AG09309 (cell line): ENCODE data around the gene RHPN2.
"Not testable (repeated sequence)": the region's sequence is repeated elsewhere in the genome, so short reads cannot be mapped to it uniquely, and the experiment has no call there.

Experiments used
- DNase-seq: peaks from one replicate; pipeline ENCODE4 v3.0.0-alpha.2; 2010; ENCODE audit warnings: low read depth
- H3K4me3 ChIP-seq: 2 replicates; pipeline ENCODE4 v1.5.1; 2011; ENCODE audit warnings: mild to moderate bottlenecking, low read depth, low read length, moderate library complexity; ENCODE audit not compliant: control insufficient read depth
- TF ChIP-seq, protein P1 (sequence below): IDR thresholded peaks from 2 replicates; pipeline ENCODE4 v1.5.1; 2011; ENCODE audit warnings: mild to moderate bottlenecking, low read depth, low read length, inconsistent platforms; ENCODE audit not compliant: insufficient read depth, control insufficient read depth; ENCODE audit errors: missing control alignments

The RHPN2 gene

DNA sequence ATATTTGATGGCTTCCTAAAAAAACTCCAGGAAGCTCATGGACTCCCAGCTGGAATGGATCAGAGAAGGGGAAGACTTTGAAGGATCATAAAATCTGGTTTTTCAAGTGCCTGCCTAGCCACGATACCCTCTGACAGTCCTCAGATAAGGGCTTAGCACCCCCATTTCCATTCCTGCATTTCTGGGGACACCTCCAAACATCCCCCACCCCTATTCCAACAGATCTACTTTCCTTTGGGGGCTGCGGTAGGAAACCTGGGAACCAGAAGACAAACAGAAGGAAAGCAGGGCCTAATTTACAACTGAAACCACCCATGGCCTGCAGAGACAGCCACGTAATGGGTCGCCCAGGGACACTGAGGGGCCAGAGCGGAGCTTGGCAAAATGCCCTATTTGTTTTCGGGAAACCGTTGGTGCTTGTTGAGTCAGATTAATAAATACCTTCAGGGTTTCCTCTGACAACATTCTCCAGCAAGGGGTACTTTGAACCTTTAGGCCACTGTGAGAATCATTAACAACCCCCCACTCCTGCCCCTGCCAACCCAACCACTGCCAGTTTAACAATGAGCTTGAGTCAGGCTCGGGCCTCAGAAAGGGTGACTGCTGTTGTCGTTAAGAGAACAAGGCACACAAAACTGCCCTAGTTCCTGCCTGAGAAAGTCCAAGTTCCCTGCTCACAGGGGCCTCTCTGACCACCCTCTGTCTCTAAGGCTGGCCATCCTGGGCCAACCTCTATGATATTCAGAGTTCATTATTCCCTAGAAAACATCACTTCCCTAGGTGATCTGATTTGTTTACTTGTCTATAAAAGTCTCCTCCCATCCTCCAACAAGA, 23.5 kb downstream of the RHPN2 start:
- TF ChIP-seq, protein P1, sequence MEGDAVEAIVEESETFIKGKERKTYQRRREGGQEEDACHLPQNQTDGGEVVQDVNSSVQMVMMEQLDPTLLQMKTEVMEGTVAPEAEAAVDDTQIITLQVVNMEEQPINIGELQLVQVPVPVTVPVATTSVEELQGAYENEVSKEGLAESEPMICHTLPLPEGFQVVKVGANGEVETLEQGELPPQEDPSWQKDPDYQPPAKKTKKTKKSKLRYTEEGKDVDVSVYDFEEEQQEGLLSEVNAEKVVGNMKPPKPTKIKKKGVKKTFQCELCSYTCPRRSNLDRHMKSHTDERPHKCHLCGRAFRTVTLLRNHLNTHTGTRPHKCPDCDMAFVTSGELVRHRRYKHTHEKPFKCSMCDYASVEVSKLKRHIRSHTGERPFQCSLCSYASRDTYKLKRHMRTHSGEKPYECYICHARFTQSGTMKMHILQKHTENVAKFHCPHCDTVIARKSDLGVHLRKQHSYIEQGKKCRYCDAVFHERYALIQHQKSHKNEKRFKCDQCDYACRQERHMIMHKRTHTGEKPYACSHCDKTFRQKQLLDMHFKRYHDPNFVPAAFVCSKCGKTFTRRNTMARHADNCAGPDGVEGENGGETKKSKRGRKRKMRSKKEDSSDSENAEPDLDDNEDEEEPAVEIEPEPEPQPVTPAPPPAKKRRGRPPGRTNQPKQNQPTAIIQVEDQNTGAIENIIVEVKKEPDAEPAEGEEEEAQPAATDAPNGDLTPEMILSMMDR, result no peak
- no peak overlapping the region for H3K4me3 ChIP-seq
- DNase-seq, result no peak

DNA sequence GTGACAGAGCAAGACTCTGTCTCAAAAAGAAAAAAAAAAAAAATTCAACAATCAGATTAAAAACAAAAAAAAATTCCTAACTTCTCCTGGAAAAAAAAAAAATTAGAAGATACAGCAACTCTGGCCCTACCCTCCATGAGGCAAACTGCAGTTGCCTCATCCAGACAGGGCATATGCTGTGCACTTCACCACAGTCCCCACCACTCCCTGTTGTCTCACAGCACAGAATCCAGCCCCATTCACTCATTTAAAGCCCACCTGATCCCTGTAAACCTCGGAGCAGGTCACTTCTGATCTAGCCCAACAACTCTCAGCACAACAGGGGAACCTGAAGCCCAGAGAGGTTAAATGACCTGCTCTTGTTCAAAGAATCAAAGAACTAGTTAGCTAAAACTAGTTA, 24.9 kb downstream of the RHPN2 start:
- H3K4me3 ChIP-seq, result no peak overlapping the region
- no peak for DNase-seq
- TF ChIP-seq, protein P1, result no peak

DNA sequence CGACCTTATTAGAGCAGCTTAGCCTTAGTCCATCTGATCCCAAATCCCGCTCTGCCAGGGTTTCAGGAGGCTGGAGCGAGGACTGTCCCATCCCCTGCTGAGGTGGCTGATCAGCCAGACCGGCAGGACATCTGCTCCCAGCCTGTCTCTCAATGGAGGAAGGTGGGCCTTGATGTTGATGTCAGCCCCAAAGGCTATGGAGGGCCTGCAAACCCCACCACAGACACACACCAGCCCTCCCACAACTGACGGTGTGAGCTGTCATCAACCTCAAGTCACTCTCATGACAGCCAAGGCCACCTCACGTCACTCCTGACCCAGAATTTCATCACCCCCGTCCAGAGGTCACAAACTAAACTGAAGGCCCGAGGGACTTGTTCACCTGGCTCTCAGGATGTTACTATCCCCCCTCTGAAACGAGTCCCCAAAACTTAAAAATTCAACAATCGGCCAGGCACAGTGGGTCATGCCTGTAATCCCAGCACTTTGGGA, 25.5 kb downstream of the RHPN2 start:
- H3K4me3 ChIP-seq, result no peak overlapping the region
- no peak for DNase-seq
- TF ChIP-seq, protein P1, result no peak

DNA sequence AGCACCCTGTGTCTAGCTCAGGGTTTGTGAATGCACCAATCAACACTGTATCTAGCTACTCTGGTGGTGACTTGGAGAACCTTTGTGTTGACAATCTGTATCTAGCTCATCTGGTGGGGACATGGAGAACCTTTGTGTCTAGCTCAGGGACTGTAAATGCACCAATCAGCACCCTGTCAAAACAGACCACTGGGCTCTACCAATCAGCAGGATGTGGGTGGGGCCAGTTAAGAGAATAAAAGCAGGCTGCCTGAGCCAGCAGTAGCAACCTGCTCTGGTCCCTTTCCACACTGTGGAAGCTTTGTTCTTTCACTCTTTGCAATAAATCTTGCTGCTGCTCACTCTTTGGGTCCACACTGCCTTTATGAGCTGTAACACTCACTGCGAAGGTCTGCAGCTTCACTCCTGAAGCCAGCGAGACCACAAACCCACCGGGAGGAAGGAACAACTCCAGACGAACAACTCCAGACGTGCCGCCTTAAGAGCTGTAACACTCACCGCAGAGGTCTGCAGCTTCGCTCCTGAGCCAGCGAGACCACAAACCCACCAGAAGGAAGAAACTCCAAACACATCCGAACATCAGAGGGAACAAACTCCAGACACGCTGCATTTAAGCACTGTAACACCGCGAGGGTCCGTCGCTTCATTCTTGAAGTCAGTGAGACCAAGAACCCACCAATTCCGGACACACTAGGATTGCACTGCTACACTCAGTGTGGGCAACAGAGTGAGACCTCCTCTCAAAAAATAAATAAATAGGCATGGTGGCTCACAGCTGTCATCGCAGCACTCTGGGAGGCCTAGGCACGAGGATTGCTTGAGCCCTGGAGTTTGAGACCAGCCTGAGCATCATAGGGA, 27.3 kb downstream of the RHPN2 start:
- not testable (repeated sequence) for DNase-seq, H3K4me3 ChIP-seq

DNA sequence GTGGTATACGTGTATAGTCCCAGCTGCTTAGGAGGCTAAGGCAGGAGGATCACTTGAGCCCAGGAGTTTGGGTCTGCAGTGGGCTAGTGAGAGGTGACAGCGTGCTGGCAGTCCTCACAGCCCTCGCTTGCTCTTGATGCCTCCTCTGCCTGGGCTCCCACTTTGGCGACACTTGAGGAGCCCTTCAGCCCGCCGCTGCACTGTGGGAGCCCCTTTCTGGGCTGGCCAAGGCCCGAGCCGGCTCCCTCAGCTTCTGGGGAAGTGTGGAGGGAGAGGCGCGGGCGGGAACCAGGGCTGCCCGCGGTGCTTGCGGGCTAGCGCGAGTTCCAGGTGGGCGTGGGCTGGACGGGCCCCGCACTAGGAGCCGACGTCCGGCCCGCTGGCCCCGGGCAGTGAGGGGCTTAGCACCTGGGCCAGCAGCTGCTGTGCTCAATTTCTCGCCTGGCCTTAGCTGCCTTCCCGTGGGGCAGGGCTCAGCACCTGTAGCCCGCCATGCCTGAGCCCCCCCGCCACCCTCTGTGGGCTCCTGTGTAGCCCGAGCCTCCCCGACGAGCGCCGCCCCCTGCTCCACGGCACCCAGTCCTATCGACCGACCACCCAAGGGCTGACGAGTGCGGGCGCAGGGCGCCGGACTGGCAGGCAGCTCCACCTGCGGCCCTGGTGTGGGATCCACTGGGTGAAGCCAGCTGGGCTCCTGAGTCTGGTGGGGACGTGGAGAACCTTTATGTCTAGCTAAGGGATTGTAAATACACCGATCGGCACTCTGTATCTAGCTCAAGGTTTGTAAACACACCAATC, 28.1 kb downstream of the RHPN2 start:
- not testable (repeated sequence) for DNase-seq, H3K4me3 ChIP-seq

DNA sequence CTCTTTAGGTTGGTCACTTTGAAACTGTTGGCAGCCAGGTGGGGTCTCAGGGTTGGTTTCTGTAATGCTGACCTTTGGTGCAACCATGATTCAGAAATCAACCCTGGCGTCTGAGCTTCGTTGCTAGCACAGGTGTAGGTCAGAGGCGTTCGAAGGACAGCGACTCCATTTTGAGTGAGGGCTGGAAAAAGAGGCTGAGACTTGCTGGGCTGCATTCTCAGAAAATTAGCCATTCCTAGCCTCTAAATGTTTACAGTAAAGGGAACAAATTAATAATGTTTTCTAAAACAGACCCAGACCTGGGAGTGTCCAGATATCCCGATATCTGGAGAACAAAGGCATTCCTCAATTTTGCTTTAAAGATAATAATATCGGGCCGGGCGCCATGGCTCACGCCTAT, 29.2 kb downstream of the RHPN2 start:
- no peak for DNase-seq
- TF ChIP-seq, protein P1, result no peak
- no peak overlapping the region for H3K4me3 ChIP-seq

DNA sequence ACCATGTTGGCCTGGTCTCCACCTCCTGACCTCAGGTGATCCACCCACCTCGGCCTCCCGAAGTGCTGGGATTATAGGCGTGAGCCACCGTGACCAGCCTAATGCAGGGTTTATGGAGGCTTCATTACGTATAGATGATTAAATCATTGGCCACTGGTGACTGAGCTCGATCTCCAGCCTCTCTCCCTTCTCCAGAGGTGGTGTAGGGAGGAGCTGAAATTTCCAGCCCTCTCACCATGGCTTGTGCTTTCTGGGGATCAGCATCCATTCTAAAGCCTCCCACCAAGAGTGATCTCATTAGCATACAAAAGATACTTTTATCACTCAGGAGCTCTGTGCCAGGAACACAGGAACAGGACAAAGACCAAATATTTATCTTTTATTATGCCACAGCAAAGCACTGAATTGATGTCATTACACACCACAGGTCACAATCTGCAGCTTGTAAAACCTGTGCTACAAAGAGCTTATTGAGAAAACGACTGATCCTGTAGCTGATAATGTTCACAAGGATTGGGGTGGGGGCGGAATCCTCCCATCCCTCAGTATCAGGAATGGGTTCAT, 32.4 kb downstream of the RHPN2 start:
- H3K4me3 ChIP-seq, result no peak overlapping the region
- TF ChIP-seq, protein P1, result no peak
- DNase-seq, result no peak
